ENCODE measurements around the gene TRAK1. TPM values are rescaled to one million over a fixed set of nuclear protein-coding genes. Genes with fewer than 3 reads are reported as not detected.

Gene TRAK1
- polyA plus RNA-seq, 3 donors, result 6.6 to 40.8 (median 7.0) TPM

GRCh38 chr3:42247576-42248027 is 156.4 kb downstream of the TRAK1 start:
- Histone ChIP-seq H3K9me3 (replicated peaks in 1 of 2; ENCODE audit: control insufficient read depth in 1 of 2, insufficient read depth in 1 of 2, low read length in 2 of 2) (no peaks in the 10 kb centered on the region), H3K4me2 (replicated peaks; ENCODE audit: extremely low read depth, low read length, poor library complexity, severe bottlenecking) (no peak overlapping the region), H2AFZ (ENCODE audit: insufficient read depth, low read depth, low read length, poor library complexity, severe bottlenecking) (no peak overlapping the region), H3K36me3 (replicated peaks in 1 of 2; ENCODE audit: control insufficient read depth in 1 of 2, insufficient read depth in 2 of 2, low read length in 2 of 2) (no peaks in the 10 kb centered on the region), H3K27me3 (ENCODE audit: control insufficient read depth in 2 of 2, insufficient read depth in 2 of 2, low read length in 2 of 2) (peaks cover 2 to 5% of the 10 kb centered on the region in 2 donors), H3K9ac (ENCODE audit: insufficient read depth, low read length, poor library complexity, severe bottlenecking) (no peak overlapping the region), H3K79me2 (ENCODE audit: insufficient read depth, low read length) (no peaks in the 10 kb centered on the region), H3K27ac (ENCODE audit: low read depth in 1 of 2, low read length in 2 of 2) (no peak overlapping the region), H3K4me1 (ENCODE audit: control insufficient read depth in 1 of 2, insufficient read depth in 2 of 2, low read length in 2 of 2) (no peaks in the 10 kb centered on the region), H3K4me3 (replicated peaks in 1 of 3; ENCODE audit: low read depth in 2 of 3, low read length in 3 of 3) (no peak overlapping the region), H4K20me1 (ENCODE audit: insufficient read depth, low read length) (no peaks in the 10 kb centered on the region)
- H3K27me3 Mint-ChIP-seq (ENCODE audit: low read depth in 3 of 3), result peaks cover 7 to 16% (median 13%) of the 10 kb centered on the region in 3 donors
- H3K4me1 Mint-ChIP-seq, result peaks cover 3% of the 10 kb centered on the region
- H3K36me3 Mint-ChIP-seq, result no peaks in the 10 kb centered on the region
- intact Hi-C loops (cut with micrococcal nuclease), result loop anchor here (5.0 to 10.0 kb wide), 2 partner anchors 195 to 297 kb away; no protein-coding TSS in a partner anchor
- H3K4me3 Mint-ChIP-seq, result no peak overlapping the region
- DNase-seq, result peak in 2 of 3 donors; percentile 4 to 20
- H3K9me3 Mint-ChIP-seq, result peaks cover 0 to 2% (median 0%) of the 10 kb centered on the region in 7 donors
- H3K27ac Mint-ChIP-seq, result no peak overlapping the region
- TF ChIP-seq CTCF (IDR thresholded peaks at IDR 0.05), result peak; percentile 77
- WGBS (ENCODE audit: insufficient coverage), result 22% methylated on average over 6 of the region's 9 CpGs

GRCh38 chr3:42250761-42251160 is 159.6 kb downstream of the TRAK1 start:
- Mint-ChIP-seq H3K9me3 (no peaks in the 10 kb centered on the region), H3K36me3 (no peaks in the 10 kb centered on the region), H3K27me3 (ENCODE audit: low read depth in 3 of 3) (peaks cover 6 to 23% (median 20%) of the 10 kb centered on the region in 3 donors), H3K4me3 (no peak overlapping the region), H3K27ac (no peak overlapping the region), H3K4me1 (peaks cover 3% of the 10 kb centered on the region)
- H3K4me1 ChIP-seq (ENCODE audit: control insufficient read depth in 1 of 2, insufficient read depth in 2 of 2, low read length in 2 of 2), result no peaks in the 10 kb centered on the region
- H3K9ac ChIP-seq (ENCODE audit: insufficient read depth, low read length, poor library complexity, severe bottlenecking), result no peak overlapping the region
- no peak for DNase-seq
- no peaks in the 10 kb centered on the region for H3K36me3 ChIP-seq (replicated peaks in 1 of 2; ENCODE audit: control insufficient read depth in 1 of 2, insufficient read depth in 2 of 2, low read length in 2 of 2)
- TF ChIP-seq CTCF (IDR thresholded peaks at IDR 0.05), result no peak
- H3K4me2 ChIP-seq (replicated peaks; ENCODE audit: extremely low read depth, low read length, poor library complexity, severe bottlenecking), result no peak overlapping the region
- H3K4me3 ChIP-seq (replicated peaks in 1 of 3; ENCODE audit: low read depth in 2 of 3, low read length in 3 of 3), result no peak overlapping the region
- H3K27ac ChIP-seq (ENCODE audit: low read depth in 1 of 2, low read length in 2 of 2), result no peak overlapping the region
- H4K20me1 ChIP-seq (ENCODE audit: insufficient read depth, low read length), result no peaks in the 10 kb centered on the region
- H3K79me2 ChIP-seq (ENCODE audit: insufficient read depth, low read length), result no peaks in the 10 kb centered on the region
- no CpG with 5 or more reads among the region's 1 CpG for WGBS (ENCODE audit: insufficient coverage)
- no peak overlapping the region for H2AFZ ChIP-seq (ENCODE audit: insufficient read depth, low read depth, low read length, poor library complexity, severe bottlenecking)
- intact Hi-C loops (cut with micrococcal nuclease), result no loop called here
- no peaks in the 10 kb centered on the region for H3K9me3 ChIP-seq (replicated peaks in 1 of 2; ENCODE audit: control insufficient read depth in 1 of 2, insufficient read depth in 1 of 2, low read length in 2 of 2)
- peaks cover 2 to 9% of the 10 kb centered on the region in 2 donors for H3K27me3 ChIP-seq (ENCODE audit: control insufficient read depth in 2 of 2, insufficient read depth in 2 of 2, low read length in 2 of 2)

Measured in CD14-positive monocyte (primary cell).